CD4-positive, alpha-beta T cell treated with Interleukin-12 subunit alpha and Interleukin-12 subunit beta, for 1 hour (primary cell): Measurements from ENCODE around the gene AQP12B.
"Not testable (repeated sequence)": the region's sequence is repeated elsewhere in the genome, so short reads cannot be mapped to it uniquely, and the experiment has no call there.

Experiments
- DNase-seq: peaks from one replicate; pipeline ENCODE4 v3.0.0-alpha.2; 2020

Gene AQP12B

DNA sequence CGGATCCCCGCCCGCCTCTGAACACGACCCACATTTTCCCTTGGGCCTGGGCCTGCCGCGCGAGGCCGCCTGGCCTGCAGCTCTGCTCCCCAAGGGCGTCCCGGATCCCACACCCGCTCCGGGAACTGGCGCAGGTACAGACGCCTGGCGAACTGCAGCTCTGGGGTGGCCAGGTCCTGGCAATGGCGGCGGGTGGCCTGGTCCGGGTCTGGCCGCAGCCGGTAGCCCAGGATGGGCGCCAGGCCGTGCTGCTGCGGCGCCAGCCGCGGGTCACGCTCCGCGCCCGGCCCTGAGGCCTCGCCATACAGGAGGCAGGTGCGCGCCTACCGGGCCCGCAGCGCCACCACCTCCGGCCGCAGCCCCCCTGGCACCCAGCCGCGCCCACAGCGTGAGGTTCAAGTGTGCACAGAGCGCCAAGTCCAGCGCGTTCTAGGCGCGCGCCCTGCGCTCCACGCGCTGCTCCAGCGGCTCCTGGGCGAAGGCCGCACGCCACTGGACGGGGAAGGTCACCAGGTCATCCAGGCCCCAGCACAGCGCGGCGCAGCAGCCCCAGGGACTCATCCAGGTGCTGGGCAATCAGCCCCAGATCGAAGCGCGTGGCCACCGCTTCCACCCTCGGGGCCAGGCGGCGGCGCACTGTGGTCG is 18.5 kb upstream of the AQP12B start:
- no peak for DNase-seq

- not testable (repeated sequence) for DNase-seq
These were observed 17.9 kb upstream of the AQP12B start for GRCh38 chr2:240700616-240701015.

DNA sequence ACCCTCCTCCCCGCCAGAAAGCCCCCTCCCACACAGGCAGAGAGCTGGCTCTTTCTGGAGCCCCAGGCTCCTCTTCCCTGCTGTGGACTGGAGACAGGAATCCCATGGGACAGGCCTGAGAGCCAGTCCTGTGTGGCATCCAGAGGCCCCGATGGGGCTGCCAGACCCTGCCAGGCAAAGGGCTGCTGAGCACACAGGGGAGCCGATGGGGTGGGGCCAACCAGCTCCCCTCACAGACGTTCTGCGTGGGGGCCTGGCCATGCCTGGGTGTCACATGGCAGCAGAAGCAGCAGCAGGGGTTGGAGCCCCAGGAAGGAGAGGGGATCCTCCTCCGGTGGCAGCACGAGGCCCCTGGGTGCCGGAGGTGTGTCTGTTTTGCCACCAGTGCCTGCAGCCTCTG is 17.1 kb upstream of the AQP12B start:
- DNase-seq, result not testable (repeated sequence)

DNA sequence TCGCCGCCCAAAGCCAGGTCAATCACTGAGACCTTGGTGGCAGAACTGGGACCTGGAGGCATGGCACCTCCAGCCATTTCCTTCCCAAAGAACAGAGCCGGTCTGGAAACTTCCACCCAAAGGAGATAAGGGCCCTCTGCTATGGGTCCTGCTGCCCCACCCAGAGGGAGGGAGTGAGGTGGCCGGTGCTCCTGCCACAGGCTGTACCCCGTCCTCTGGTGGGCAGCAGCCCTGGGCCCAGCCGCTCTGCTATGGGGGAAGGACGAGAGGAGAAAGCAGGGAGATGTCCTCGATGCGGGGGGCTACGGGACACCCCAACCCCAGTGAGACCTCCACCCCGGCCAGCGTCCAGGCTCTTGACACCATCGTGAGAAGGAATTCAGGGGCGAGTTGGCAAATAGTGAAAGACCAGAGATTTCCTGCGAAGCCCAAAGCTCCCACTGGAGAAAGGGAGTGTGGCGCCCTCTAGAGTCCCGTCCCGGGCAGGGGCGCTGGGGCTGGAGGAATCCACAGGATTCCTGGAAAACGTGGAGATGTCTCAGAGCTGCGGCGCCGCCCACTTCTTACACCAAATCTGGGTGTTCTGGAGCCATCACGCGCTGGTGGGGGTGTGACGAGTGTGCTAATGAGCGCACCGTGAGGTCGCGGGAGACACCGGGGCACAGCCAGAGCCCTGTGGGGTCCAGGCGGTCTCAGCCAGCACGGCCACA is 16.3 kb upstream of the AQP12B start:
- DNase-seq, result not testable (repeated sequence)

GRCh38 chr2:240696469-240696868 is 13.8 kb upstream of the AQP12B start:
- not testable (repeated sequence) for DNase-seq

GRCh38 chr2:240695593-240695992 is 12.9 kb upstream of the AQP12B start:
- not testable (repeated sequence) for DNase-seq

- not testable (repeated sequence) for DNase-seq
These were observed 11.6 kb upstream of the AQP12B start for GRCh38 chr2:240694304-240694703.

- DNase-seq, result not testable (repeated sequence)
These were observed 10.2 kb upstream of the AQP12B start for GRCh38 chr2:240692583-240693561.

- DNase-seq, result not testable (repeated sequence)
These were observed 9.1 kb upstream of the AQP12B start, which contains the start of gene AQP12A for GRCh38 chr2:240691631-240692420. TSS of gene AQP12A (plus strand) at chr2:240691866. CDS start at chr2:240691914, 48 bp downstream.

- DNase-seq, result not testable (repeated sequence)
These were observed 8.4 kb upstream of the AQP12B start for GRCh38 chr2:240691075-240691427.

GRCh38 chr2:240690421-240691074 is 7.9 kb upstream of the AQP12B start:
- not testable (repeated sequence) for DNase-seq

GRCh38 chr2:240689975-240690374 is 7.3 kb upstream of the AQP12B start:
- no peak for DNase-seq

GRCh38 chr2:240688553-240688919 is 5.9 kb upstream of the AQP12B start:
- no peak for DNase-seq

DNA sequence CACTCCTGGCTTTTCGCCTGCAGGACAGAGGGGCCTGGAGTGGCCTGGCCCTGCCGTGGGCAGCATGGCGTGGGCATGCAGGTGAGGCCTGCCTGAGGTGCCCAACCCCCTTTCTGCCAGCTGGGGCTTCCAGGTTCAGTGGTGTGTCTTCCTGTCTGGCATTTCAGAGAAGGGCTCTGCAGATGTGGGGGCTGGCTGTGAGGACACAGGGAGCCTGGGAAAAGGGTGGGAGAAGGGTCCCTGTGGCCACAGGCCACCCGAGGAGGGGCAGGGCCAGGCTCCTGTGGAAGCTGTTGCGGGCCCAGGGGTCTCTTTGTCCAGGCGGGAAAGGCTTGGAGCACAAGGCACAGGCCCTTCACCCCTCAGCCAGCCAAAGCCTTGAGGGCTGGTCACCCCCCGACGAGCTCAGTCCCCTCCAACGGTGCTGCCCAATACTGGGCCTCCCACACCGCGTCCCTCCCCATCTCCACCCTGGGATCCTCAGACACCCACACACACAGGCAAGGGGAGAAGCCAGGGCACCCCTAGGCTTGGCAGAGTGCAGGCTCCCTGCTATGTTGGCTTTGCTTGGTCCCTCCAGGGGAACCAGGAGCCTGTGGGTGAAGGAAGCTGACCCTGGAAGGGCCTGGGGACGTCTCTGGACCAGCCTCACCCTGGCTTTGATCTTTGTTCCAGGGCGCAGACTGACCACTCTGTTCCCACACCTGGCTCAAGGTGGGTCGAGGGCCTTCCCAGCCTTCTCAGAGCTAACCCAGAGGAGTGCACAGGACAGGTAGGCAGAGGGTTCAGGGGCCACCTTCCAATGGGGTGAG is 5.3 kb upstream of the AQP12B start:
- no peak for DNase-seq

GRCh38 chr2:240687045-240687740 is 4.5 kb upstream of the AQP12B start:
- no peak for DNase-seq

GRCh38 chr2:240686460-240686859 is 3.8 kb upstream of the AQP12B start:
- DNase-seq, result no peak

- DNase-seq, result no peak
These were observed 3.2 kb upstream of the AQP12B start for GRCh38 chr2:240685771-240686371.

- DNase-seq, result not testable (repeated sequence)
These were observed 1.5 kb upstream of the AQP12B start for GRCh38 chr2:240683980-240684728.

DNA sequence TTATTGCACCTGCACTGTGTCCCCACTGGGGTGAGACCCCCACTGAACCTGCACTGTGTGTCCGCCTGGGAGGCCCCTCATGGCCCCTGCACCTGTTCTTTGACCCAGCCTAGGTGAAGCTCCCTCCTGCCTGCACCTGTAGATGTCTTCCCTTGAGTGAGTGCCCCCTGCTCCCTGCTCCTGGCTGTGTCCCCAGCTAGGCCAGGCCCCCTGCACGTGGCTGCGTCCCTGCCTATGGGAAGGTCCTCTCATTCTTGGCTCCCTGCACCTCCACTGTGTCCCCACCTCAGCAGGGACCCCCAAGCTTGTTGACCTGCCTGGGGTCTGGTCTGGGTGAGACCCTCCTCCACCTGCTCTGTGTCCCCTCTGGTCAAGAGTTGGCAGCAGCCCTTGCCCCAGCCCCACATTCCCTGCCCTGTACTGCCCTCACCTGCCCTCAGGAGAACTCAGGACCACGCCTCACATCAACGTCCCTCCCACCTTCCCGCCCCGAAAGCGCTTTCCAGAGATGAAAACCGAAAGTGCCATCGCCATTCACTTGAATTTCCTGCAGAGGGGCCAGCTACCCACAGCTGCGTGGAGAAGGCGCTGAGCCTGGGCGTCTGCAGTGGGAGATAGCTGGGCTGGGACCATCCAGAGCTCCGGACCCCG is 769 bp upstream of the AQP12B start:
- not testable (repeated sequence) for DNase-seq
